Neural cell (in vitro differentiated cells): Measurements from ENCODE around the gene LNP1. TPM values are rescaled to one million over a fixed set of nuclear protein-coding genes. Genes with fewer than 3 reads are reported as not detected.

Source experiments
- H2AFZ ChIP-seq: fragments of 200-600, 300-800 bp; sonication (generic), shearing (Covaris generic); 2 replicates; pipeline ENCODE4 v1.6.0; 2014; ENCODE audit warnings: low read depth, mild to moderate bottlenecking, antibody characterized with exemption, low read length, moderate library complexity
- H3F3A ChIP-seq: fragments of 200-600 bp; shearing (Covaris generic); 2 replicates; pipeline ENCODE4 v1.6.1; 2016; ENCODE audit warnings: mild to moderate bottlenecking, moderate library complexity, mixed read lengths, antibody characterized with exemption, low read length; ENCODE audit not compliant: insufficient read depth, poor library complexity, severe bottlenecking
- H3K27ac ChIP-seq: fragments of 200-600, 300-800 bp; sonication (generic), shearing (Covaris generic); 2 replicates; pipeline ENCODE4 v1.5.1; 2014; ENCODE audit warnings: mild to moderate bottlenecking, low read length, moderate library complexity
- H3K27me3 ChIP-seq: fragments of 300-800, 200-600 bp; sonication (generic), shearing (Covaris generic); 2 replicates; pipeline ENCODE4 v1.6.0; 2014; ENCODE audit warnings: mild to moderate bottlenecking, low read depth, low read length, moderate library complexity; ENCODE audit not compliant: insufficient read depth
- H3K36me3 ChIP-seq: fragments of 300-800, 200-600 bp; sonication (generic), shearing (Covaris generic); 2 replicates; pipeline ENCODE4 v1.5.1; 2014; ENCODE audit warnings: mild to moderate bottlenecking, antibody characterized with exemption, low read length, moderate library complexity; ENCODE audit not compliant: insufficient read depth
- H3K4me2 ChIP-seq: fragments of 300-800, 200-600 bp; sonication (generic), shearing (Covaris generic); 2 replicates; pipeline ENCODE4 v1.6.0; 2014; ENCODE audit warnings: mild to moderate bottlenecking, low read length
- H3K4me3 ChIP-seq: fragments of 300-800, 200-600 bp; sonication (generic), shearing (Covaris generic); 2 replicates; pipeline ENCODE4 v1.5.1; 2014; ENCODE audit warnings: mild to moderate bottlenecking, low read length, moderate library complexity
- H3K79me2 ChIP-seq: fragments of 200-600 bp; shearing (Covaris generic); replicated peaks from 2 replicates; pipeline ENCODE4 v1.6.0; 2014; ENCODE audit warnings: mild to moderate bottlenecking, low read length, moderate library complexity; ENCODE audit not compliant: insufficient read depth
- H3K9ac ChIP-seq: fragments of 300-800, 200-600 bp; sonication (generic), shearing (Covaris generic); 2 replicates; pipeline ENCODE4 v1.6.1; 2016; ENCODE audit warnings: mild to moderate bottlenecking, low read length, mixed read lengths
- H3K9me2 ChIP-seq: fragments of 200-600 bp; shearing (Covaris generic); 2 replicates; pipeline ENCODE4 v1.6.1; 2016; ENCODE audit warnings: mild to moderate bottlenecking, low read length, mixed read lengths; ENCODE audit not compliant: insufficient read depth
- H3K9me3 ChIP-seq: fragments of 200-600, 300-800 bp; sonication (generic), shearing (Covaris generic); 2 replicates; pipeline ENCODE4 v1.6.1; 2016; ENCODE audit warnings: mild to moderate bottlenecking, mixed run types, low read length, moderate library complexity, mixed read lengths
- H4K20me1 ChIP-seq: fragments of 200-600 bp; shearing (Covaris generic); 2 replicates; pipeline ENCODE4 v1.6.1; 2016; ENCODE audit warnings: mild to moderate bottlenecking, mixed run types; ENCODE audit not compliant: insufficient read depth
- EP300 ChIP-seq: fragments of 450-650 bp; conservative IDR thresholded peaks from 2 replicates; pipeline ENCODE4 v1.6.1; 2014; ENCODE audit warnings: antibody characterized with exemption, mild to moderate bottlenecking, moderate library complexity; ENCODE audit not compliant: poor library complexity, severe bottlenecking
- EZH2 ChIP-seq: fragments of 200-600, 300-800 bp; shearing (Covaris generic), sonication (generic); IDR thresholded peaks from 2 replicates; pipeline ENCODE4 v1.6.1; 2014; ENCODE audit warnings: antibody characterized with exemption, low read length, borderline replicate concordance, mild to moderate bottlenecking; ENCODE audit not compliant: insufficient read depth, poor library complexity, severe bottlenecking
- MXI1 ChIP-seq: fragments of 450-650 bp; conservative IDR thresholded peaks from 2 replicates; pipeline ENCODE4 v1.6.1; 2014; ENCODE audit warnings: antibody characterized with exemption, mild to moderate bottlenecking; ENCODE audit not compliant: poor library complexity, severe bottlenecking
- POLR2AphosphoS5 ChIP-seq: IDR thresholded peaks from 2 replicates; pipeline ENCODE4 v1.6.1; 2012
- RAD21 ChIP-seq: fragments of 450-650 bp; conservative IDR thresholded peaks from 2 replicates; pipeline ENCODE4 v1.6.1; 2014; ENCODE audit warnings: antibody characterized with exemption, mild to moderate bottlenecking, moderate library complexity
- SMC3 ChIP-seq: fragments of 450-650 bp; conservative IDR thresholded peaks from 2 replicates; pipeline ENCODE4 v1.6.1; 2014; ENCODE audit warnings: antibody characterized with exemption, mild to moderate bottlenecking, moderate library complexity; ENCODE audit not compliant: poor library complexity
- TAF1 ChIP-seq: IDR thresholded peaks from 2 replicates; pipeline ENCODE4 v1.6.1; 2012; ENCODE audit warnings: low read depth
- polyA plus RNA-seq: library from polyadenylated mRNA; depleted of rRNA; stranded (reverse); fragments of >200 nt; gene quantifications from 2 replicates; pipeline ENCODE4 v1.2.3, GENCODE V29; 2014
- TF ChIP-seq, protein P1 (sequence below): IDR thresholded peaks from 2 replicates; pipeline ENCODE4 v1.6.1; 2012; ENCODE audit warnings: borderline replicate concordance
- TF ChIP-seq, protein P2 (sequence below): fragments of 450-650 bp; IDR thresholded peaks from 2 replicates; pipeline ENCODE4 v1.5.1; 2014; ENCODE audit warnings: antibody characterized with exemption, mild to moderate bottlenecking, moderate library complexity; ENCODE audit not compliant: poor library complexity, severe bottlenecking

Gene LNP1
- polyA plus RNA-seq, 1 donor from 2014 or later = 19.2 TPM

DNA sequence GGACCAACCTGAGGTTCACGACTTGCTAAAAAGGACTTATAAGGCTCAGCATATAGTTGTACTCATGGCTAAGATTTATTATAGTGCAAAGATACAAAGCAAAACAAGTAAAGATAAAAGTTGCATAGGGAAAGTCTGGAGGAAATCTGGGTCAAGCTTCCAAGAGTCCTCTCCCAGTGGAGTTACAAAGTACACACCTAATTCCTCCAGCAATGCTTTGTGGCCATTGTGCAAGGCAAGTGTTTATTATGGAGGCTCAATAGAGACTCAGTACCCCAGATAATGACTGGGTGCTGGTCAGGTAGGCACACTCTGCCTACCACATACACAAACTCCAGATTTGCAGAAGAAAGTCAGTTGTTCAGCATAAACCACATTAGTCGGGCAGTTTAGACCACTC lies 22.9 kb downstream of the LNP1 start:
- Histone ChIP-seq H3K4me3 (no peak overlapping the region), H3K27ac (no peak overlapping the region), H4K20me1 (no peaks in the 10 kb centered on the region), H3K9me3 (no peaks in the 10 kb centered on the region), H2AFZ (no peak overlapping the region), H3K36me3 (no peaks in the 10 kb centered on the region), H3F3A (no peaks in the 10 kb centered on the region), H3K27me3 (no peaks in the 10 kb centered on the region), H3K9ac (no peak overlapping the region), H3K4me2 (no peak overlapping the region), H3K79me2 (no peaks in the 10 kb centered on the region), H3K9me2 (no peaks in the 10 kb centered on the region)
- no peak for TF ChIP-seq EP300
- no peak for TF ChIP-seq POLR2AphosphoS5
- TF ChIP-seq SMC3 = no peak
- TF ChIP-seq, protein P1, sequence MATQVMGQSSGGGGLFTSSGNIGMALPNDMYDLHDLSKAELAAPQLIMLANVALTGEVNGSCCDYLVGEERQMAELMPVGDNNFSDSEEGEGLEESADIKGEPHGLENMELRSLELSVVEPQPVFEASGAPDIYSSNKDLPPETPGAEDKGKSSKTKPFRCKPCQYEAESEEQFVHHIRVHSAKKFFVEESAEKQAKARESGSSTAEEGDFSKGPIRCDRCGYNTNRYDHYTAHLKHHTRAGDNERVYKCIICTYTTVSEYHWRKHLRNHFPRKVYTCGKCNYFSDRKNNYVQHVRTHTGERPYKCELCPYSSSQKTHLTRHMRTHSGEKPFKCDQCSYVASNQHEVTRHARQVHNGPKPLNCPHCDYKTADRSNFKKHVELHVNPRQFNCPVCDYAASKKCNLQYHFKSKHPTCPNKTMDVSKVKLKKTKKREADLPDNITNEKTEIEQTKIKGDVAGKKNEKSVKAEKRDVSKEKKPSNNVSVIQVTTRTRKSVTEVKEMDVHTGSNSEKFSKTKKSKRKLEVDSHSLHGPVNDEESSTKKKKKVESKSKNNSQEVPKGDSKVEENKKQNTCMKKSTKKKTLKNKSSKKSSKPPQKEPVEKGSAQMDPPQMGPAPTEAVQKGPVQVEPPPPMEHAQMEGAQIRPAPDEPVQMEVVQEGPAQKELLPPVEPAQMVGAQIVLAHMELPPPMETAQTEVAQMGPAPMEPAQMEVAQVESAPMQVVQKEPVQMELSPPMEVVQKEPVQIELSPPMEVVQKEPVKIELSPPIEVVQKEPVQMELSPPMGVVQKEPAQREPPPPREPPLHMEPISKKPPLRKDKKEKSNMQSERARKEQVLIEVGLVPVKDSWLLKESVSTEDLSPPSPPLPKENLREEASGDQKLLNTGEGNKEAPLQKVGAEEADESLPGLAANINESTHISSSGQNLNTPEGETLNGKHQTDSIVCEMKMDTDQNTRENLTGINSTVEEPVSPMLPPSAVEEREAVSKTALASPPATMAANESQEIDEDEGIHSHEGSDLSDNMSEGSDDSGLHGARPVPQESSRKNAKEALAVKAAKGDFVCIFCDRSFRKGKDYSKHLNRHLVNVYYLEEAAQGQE = no peak
- TF ChIP-seq, protein P2, sequence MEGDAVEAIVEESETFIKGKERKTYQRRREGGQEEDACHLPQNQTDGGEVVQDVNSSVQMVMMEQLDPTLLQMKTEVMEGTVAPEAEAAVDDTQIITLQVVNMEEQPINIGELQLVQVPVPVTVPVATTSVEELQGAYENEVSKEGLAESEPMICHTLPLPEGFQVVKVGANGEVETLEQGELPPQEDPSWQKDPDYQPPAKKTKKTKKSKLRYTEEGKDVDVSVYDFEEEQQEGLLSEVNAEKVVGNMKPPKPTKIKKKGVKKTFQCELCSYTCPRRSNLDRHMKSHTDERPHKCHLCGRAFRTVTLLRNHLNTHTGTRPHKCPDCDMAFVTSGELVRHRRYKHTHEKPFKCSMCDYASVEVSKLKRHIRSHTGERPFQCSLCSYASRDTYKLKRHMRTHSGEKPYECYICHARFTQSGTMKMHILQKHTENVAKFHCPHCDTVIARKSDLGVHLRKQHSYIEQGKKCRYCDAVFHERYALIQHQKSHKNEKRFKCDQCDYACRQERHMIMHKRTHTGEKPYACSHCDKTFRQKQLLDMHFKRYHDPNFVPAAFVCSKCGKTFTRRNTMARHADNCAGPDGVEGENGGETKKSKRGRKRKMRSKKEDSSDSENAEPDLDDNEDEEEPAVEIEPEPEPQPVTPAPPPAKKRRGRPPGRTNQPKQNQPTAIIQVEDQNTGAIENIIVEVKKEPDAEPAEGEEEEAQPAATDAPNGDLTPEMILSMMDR = no peak
- TF ChIP-seq RAD21 = no peak
- TF ChIP-seq EZH2 = no peak

DNA sequence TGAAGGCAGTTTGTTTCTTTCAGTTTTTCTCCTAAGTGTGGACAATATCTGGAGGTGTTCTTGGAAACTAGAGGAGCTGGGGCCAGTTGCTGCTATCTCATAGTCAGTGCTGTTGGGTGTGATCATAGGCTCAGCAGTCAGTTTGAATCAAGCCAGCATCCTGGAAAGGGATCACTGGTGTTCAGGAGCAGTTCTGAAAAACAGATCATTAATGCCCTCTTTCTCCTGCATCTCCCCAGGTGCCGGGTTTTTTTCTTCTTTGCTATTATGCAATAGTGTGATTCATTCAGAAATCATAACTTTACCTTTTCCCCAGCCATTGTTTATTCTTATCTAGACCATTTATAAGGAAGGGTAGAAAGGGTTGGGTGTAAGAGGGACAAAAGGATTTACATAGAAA lies 24.0 kb downstream of the LNP1 start:
- Histone ChIP-seq H3K27ac (no peak overlapping the region), H2AFZ (no peak overlapping the region), H3K9me2 (no peaks in the 10 kb centered on the region), H3K27me3 (no peaks in the 10 kb centered on the region), H3K36me3 (no peaks in the 10 kb centered on the region), H3K79me2 (no peaks in the 10 kb centered on the region), H3K4me3 (no peak overlapping the region), H3F3A (no peaks in the 10 kb centered on the region), H3K4me2 (no peak overlapping the region), H3K9ac (no peak overlapping the region), H4K20me1 (no peaks in the 10 kb centered on the region), H3K9me3 (no peaks in the 10 kb centered on the region)
- TF ChIP-seq, protein P2 = no peak
- TF ChIP-seq, protein P1 = no peak
- TF ChIP-seq EP300 (no peak), MXI1 (no peak), EZH2 (no peak), SMC3 (no peak), POLR2AphosphoS5 (no peak), TAF1 (no peak), RAD21 (no peak)
